PC-9 (cell line): Measurements from ENCODE around the gene RNF40. TPM values are rescaled to one million over a fixed set of nuclear protein-coding genes. Genes with fewer than 3 reads are reported as not detected.

ENCODE experiments used
- Bru-seq: library from RNA; stranded (reverse); fragments of 400-500 nt; gene quantifications from one replicate; lab custom pipeline; 2021; lab: Mats Ljungman, UMichigan
- BruChase-seq, 2 experiments: library from RNA; stranded (reverse); fragments of 400-500 nt; gene quantifications; one replicate each; lab custom pipeline; 2021; lab: Mats Ljungman, UMichigan
- BruUV-seq: library from RNA; stranded (reverse); fragments of 400-500 nt; replicated peaks from 2 replicates; lab custom pipeline; 2021; lab: Mats Ljungman, UMichigan
- CTCF ChIA-PET: fragments of 300-600 bp; sonication (Branson Sonifier 250); formaldehyde crosslinking; loops from one replicate; lab custom pipeline; 2022; ENCODE audit warnings: antibody characterized with exemption; lab: Charles Lee
- POLR2A ChIA-PET: fragments of 300-600 bp; sonication (Branson Sonifier 250); formaldehyde crosslinking; loops from one replicate; lab custom pipeline; 2022; ENCODE audit warnings: antibody characterized with exemption; ENCODE audit not compliant: unreplicated experiment; lab: Charles Lee
- DNase-seq, 2 experiments: peaks; one replicate each; pipeline versions ENCODE4 v3.0.0 to v3.0.0-alpha.2; 2015 to 2022; ENCODE audit warnings: mixed read lengths in 1 of 2
- H2AFZ ChIP-seq: fragments of 200-600 bp; sonication (generic); 2 replicates; pipeline ENCODE4 v1.8.1; 2017; ENCODE audit warnings: antibody characterized with exemption
- H3F3A ChIP-seq: fragments of 200-600 bp; sonication (generic); 2 replicates; pipeline ENCODE4 v1.8.1; 2017; ENCODE audit warnings: antibody characterized with exemption, mild to moderate bottlenecking, low read depth; ENCODE audit not compliant: insufficient read depth
- H3K27ac ChIP-seq: fragments of 200-600 bp; sonication (generic); 2 replicates; pipeline ENCODE4 v1.6.1; 2016; ENCODE audit warnings: mixed run types
- H3K27me3 ChIP-seq: fragments of 200-600 bp; sonication (generic); 2 replicates; pipeline ENCODE4 v1.6.1; 2016; ENCODE audit warnings: low read depth, mixed run types; ENCODE audit not compliant: insufficient read depth
- H3K36me3 ChIP-seq: fragments of 200-600 bp; sonication (generic); 2 replicates; pipeline ENCODE4 v1.6.1; 2016; ENCODE audit warnings: low read depth, mixed run types
- H3K4me1 ChIP-seq: fragments of 200-600 bp; sonication (generic); replicated peaks from 2 replicates; pipeline ENCODE4 v1.6.1; 2016; ENCODE audit warnings: mixed run types; ENCODE audit not compliant: insufficient read depth
- H3K4me2 ChIP-seq: fragments of 200-600 bp; sonication (generic); 2 replicates; pipeline ENCODE4 v1.6.1; 2017; ENCODE audit warnings: mixed run types
- H3K4me3 ChIP-seq: fragments of 200-600 bp; sonication (generic); 2 replicates; pipeline ENCODE4 v1.6.1; 2016; ENCODE audit warnings: mixed run types
- H3K79me2 ChIP-seq: fragments of 200-600 bp; sonication (generic); 2 replicates; pipeline ENCODE4 v1.6.1; 2017; ENCODE audit warnings: low read depth, mixed run types
- H3K9me2 ChIP-seq: fragments of 200-600 bp; sonication (generic); 2 replicates; pipeline ENCODE4 v1.8.1; 2017; ENCODE audit warnings: mild to moderate bottlenecking; ENCODE audit not compliant: insufficient read depth
- H3K9me3 ChIP-seq: fragments of 200-600 bp; sonication (generic); 2 replicates; pipeline ENCODE4 v1.8.1; 2016; ENCODE audit warnings: low read depth; ENCODE audit not compliant: insufficient read depth
- H4K20me1 ChIP-seq: fragments of 200-600 bp; sonication (generic); 2 replicates; pipeline ENCODE4 v1.8.1; 2017; ENCODE audit not compliant: insufficient read depth
- EZH2 ChIP-seq: fragments of 200-600 bp; sonication (generic); IDR thresholded peaks from 2 replicates; pipeline ENCODE4 v1.8.0; 2017; ENCODE audit warnings: antibody characterized with exemption, low read depth
- intact Hi-C: fragments of 100-400 bp; cut with micrococcal nuclease; formaldehyde crosslinking; loops from one replicate; pipeline ENCODE4 v1.10.0; 2022; ENCODE audit not compliant: unreplicated experiment
- long read RNA-seq: library from polyadenylated mRNA; stranded (forward); transcript quantifications from one replicate; pipeline ENCODE4 v2.0.0, GENCODE V29; 2022
- total RNA-seq: library from RNA; stranded (reverse); gene quantifications from 2 replicates; pipeline ENCODE4 v1.2.3, GENCODE V29; 2021
- TF ChIP-seq, protein P1 (sequence below): fragments of 200-600 bp; sonication (generic); conservative IDR thresholded peaks from 2 replicates; pipeline ENCODE4 v1.6.1; 2017; ENCODE audit warnings: mixed run types, antibody characterized with exemption, mild to moderate bottlenecking, moderate library complexity

RNF40 gene
- total RNA-seq (149 and 178 TPM in 2 replicates), Bru-seq, nascent RNA (percentile 84 among the genes with signal in this experiment), BruChase-seq, experiment 1, labeled RNA remaining after a 2-hour chase (percentile 90 among the genes with signal in this experiment), BruChase-seq, experiment 2, labeled RNA remaining after a 6-hour chase (percentile 96 among the genes with signal in this experiment)
- long read RNA-seq, full-length matches to known transcripts = 79 of 161 reads
- long read RNA-seq, partial matches to known transcripts = 36 of 161 reads
- long read RNA-seq, other reads (novel, unspliced or antisense) = 46 of 161 reads

- H3K36me3 ChIP-seq = peaks cover 37% of the 10 kb centered on the region
- ChIA-PET CTCF (no interaction called here), POLR2A (interaction anchor here (0.6 to 0.7 kb wide), 2 partner anchors 103 to 345 kb away, joined by 4 read pairs; no protein-coding TSS in a partner anchor)
- peak within 1 kb of the TSS; percentile 83 for H3K4me3 ChIP-seq
- no peaks in the 10 kb centered on the region for H3K27me3 ChIP-seq
- peak within 1 kb of the TSS; percentile 89 for H2AFZ ChIP-seq
- TSS peak; percentile 57 for BruUV-seq
- H3K9me2 ChIP-seq = no peaks in the 10 kb centered on the region
- no peaks in the 10 kb centered on the region for H3K9me3 ChIP-seq
- H3K79me2 ChIP-seq = peaks cover 34% of the 10 kb centered on the region
- TF ChIP-seq EZH2 = no peak
- TF ChIP-seq, protein P1, sequence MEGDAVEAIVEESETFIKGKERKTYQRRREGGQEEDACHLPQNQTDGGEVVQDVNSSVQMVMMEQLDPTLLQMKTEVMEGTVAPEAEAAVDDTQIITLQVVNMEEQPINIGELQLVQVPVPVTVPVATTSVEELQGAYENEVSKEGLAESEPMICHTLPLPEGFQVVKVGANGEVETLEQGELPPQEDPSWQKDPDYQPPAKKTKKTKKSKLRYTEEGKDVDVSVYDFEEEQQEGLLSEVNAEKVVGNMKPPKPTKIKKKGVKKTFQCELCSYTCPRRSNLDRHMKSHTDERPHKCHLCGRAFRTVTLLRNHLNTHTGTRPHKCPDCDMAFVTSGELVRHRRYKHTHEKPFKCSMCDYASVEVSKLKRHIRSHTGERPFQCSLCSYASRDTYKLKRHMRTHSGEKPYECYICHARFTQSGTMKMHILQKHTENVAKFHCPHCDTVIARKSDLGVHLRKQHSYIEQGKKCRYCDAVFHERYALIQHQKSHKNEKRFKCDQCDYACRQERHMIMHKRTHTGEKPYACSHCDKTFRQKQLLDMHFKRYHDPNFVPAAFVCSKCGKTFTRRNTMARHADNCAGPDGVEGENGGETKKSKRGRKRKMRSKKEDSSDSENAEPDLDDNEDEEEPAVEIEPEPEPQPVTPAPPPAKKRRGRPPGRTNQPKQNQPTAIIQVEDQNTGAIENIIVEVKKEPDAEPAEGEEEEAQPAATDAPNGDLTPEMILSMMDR = no peak
- H3K4me2 ChIP-seq = peak within 1 kb of the TSS; percentile 99
- H3K4me1 ChIP-seq = peaks cover 24% of the 10 kb centered on the region
- intact Hi-C loops = loop anchor here (1.0 to 10.0 kb wide), 5 partner anchors 14 to 207 kb away; partner anchors contain the start of genes FBRS, PHKG2, SRCAP and ZNF764
- peak; percentile 96 to 99 for DNase-seq
- H3F3A ChIP-seq = peaks cover 30% of the 10 kb centered on the region; the same call in 1 of the 2 replicates
- peaks cover 11% of the 10 kb centered on the region for H4K20me1 ChIP-seq
- H3K27ac ChIP-seq = peak within 1 kb of the TSS; percentile 2; the same call in 1 of the 2 replicates
Observed at GRCh38 chr16:30761928-30762902, at the start of gene RNF40, which contains the start of gene CFAP119. Gene RNF40 (plus strand): TSS chr16:30762322. CDS start chr16:30762546, 224 bp downstream. Gene CFAP119 (minus strand): TSS chr16:30762062. CDS start chr16:30761748, 314 bp downstream.

DNA sequence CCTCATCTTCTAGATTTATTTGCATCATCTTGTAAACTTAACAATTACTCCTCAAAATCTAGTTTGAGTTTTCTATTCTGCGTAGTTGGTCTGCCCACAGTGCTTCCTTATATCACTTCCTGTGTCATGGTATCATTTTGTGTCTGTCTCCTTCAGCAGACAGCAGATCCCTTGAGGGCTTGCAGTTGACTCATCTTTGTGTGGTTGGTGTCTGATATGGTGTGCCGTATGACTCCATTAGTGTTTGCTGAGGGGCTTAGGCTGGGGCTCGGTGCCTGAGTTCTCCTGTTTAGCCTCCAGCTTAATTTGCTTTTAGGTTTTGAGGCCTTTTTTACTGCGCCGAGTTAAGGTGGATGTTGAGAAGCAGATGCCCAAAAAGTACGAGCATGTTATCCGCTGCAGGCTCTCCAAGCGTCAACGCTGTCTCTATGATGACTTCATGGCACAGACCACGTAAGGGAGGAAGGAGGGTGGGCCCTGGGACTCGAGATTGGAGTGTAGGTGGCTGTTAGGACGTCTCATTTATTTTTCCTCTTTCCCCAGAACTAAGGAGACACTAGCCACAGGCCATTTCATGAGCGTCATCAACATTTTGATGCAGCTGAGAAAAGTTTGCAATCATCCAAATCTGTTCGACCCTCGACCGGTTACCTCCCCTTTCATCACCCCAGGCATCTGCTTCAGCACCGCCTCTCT lies 46.2 kb upstream of the RNF40 start:
- BruUV-seq = no TSS peak
- Histone ChIP-seq H4K20me1 (peaks cover 60% of the 10 kb centered on the region), H3K9me3 (no peaks in the 10 kb centered on the region), H3K4me3 (no peak overlapping the region), H3K36me3 (peaks cover 68% of the 10 kb centered on the region), H3K79me2 (peaks cover 48% of the 10 kb centered on the region), H3K27me3 (no peaks in the 10 kb centered on the region), H3K9me2 (no peaks in the 10 kb centered on the region), H3K27ac (no peak overlapping the region), H3F3A (peaks cover 48% of the 10 kb centered on the region), H2AFZ (no peak overlapping the region), H3K4me1 (peaks cover 8% of the 10 kb centered on the region), H3K4me2 (no peak overlapping the region)
- POLR2A ChIA-PET = no interaction called here
- intact Hi-C loops = no loop called here
- no peak for TF ChIP-seq EZH2
- TF ChIP-seq, protein P1 = no peak
- CTCF ChIA-PET = no interaction called here
- DNase-seq = no peak
